GM23338 (cell line): Measurements from ENCODE around the gene SUSD1. TPM values are rescaled to one million over a fixed set of nuclear protein-coding genes. Genes with fewer than 3 reads are reported as not detected.

Source experiments
- ATAC-seq: fragments of 200-7000 bp; cut with Tn5 transposase; 3 replicates; pipeline ENCODE4 v1.9.1; 2020
- DNase-seq: peaks from one replicate; pipeline ENCODE4 v3.0.0-alpha.2; 2015; ENCODE audit warnings: low spot score
- H2AFZ ChIP-seq: fragments of 200-600 bp; sonication (generic); 2 replicates; pipeline ENCODE4 v1.8.0; 2016; ENCODE audit warnings: antibody characterized with exemption, mild to moderate bottlenecking, moderate library complexity
- H3F3A ChIP-seq: fragments of 200-600 bp; sonication (generic); replicated peaks from 2 replicates; pipeline ENCODE4 v1.8.0; 2017; ENCODE audit warnings: antibody characterized with exemption, mixed run types, low read depth
- H3K27ac ChIP-seq: fragments of 200-600 bp; sonication (generic); 2 replicates; pipeline ENCODE4 v1.6.1; 2016; ENCODE audit warnings: low read depth
- H3K27me3 ChIP-seq: fragments of 200-600 bp; sonication (generic); 2 replicates; pipeline ENCODE4 v1.8.0; 2016; ENCODE audit warnings: mild to moderate bottlenecking, mixed run types, moderate library complexity; ENCODE audit not compliant: insufficient read depth
- H3K36me3 ChIP-seq: fragments of 200-600 bp; sonication (generic); 2 replicates; pipeline ENCODE4 v1.8.0; 2016; ENCODE audit warnings: mild to moderate bottlenecking; ENCODE audit not compliant: insufficient read depth
- H3K4me1 ChIP-seq: fragments of 200-600 bp; sonication (generic); 2 replicates; pipeline ENCODE4 v1.8.0; 2016; ENCODE audit warnings: mild to moderate bottlenecking, moderate library complexity; ENCODE audit not compliant: insufficient read depth
- H3K4me2 ChIP-seq: fragments of 200-600 bp; sonication (generic); 2 replicates; pipeline ENCODE4 v1.7.1; 2017; ENCODE audit warnings: mixed run types
- H3K4me3 ChIP-seq: fragments of 200-600 bp; sonication (generic); 2 replicates; pipeline ENCODE4 v1.6.1; 2016; ENCODE audit warnings: mixed run types
- H3K79me2 ChIP-seq: fragments of 200-600 bp; sonication (generic); replicated peaks from 2 replicates; pipeline ENCODE4 v1.8.0; 2017; ENCODE audit warnings: mild to moderate bottlenecking; ENCODE audit not compliant: insufficient read depth
- H3K9me2 ChIP-seq: fragments of 200-600 bp; sonication (generic); 2 replicates; pipeline ENCODE4 v1.8.0; 2017; ENCODE audit not compliant: insufficient read depth
- H4K20me1 ChIP-seq: fragments of 200-600 bp; sonication (generic); replicated peaks from 2 replicates; pipeline ENCODE4 v1.8.0; 2017; ENCODE audit warnings: mild to moderate bottlenecking; ENCODE audit not compliant: insufficient read depth
- H3K27ac Mint-ChIP-seq: 2 replicates; pipeline ENCODE4 v1.8.0; 2020; ENCODE audit warnings: inconsistent platforms, mild to moderate bottlenecking, moderate library complexity, mixed read lengths
- H3K27me3 Mint-ChIP-seq: 3 replicates; pipeline ENCODE4 v1.8.0; 2022; ENCODE audit warnings: low read depth, mild to moderate bottlenecking, moderate library complexity, mixed read lengths, inconsistent platforms; ENCODE audit not compliant: insufficient read depth, poor library complexity
- H3K36me3 Mint-ChIP-seq: 3 replicates; pipeline ENCODE4 v1.8.0; 2021; ENCODE audit warnings: low read depth, mild to moderate bottlenecking, inconsistent platforms, moderate library complexity, mixed read lengths
- H3K4me1 Mint-ChIP-seq: 3 replicates; pipeline ENCODE4 v1.8.0; 2020; ENCODE audit warnings: mild to moderate bottlenecking, inconsistent platforms, mixed read lengths
- H3K4me3 Mint-ChIP-seq: 3 replicates; pipeline ENCODE4 v1.8.0; 2021; ENCODE audit warnings: moderate library complexity, mild to moderate bottlenecking, inconsistent platforms, mixed read lengths
- H3K9me3 Mint-ChIP-seq: 3 replicates; pipeline ENCODE4 v1.8.0; 2020; ENCODE audit warnings: moderate library complexity, mild to moderate bottlenecking, inconsistent platforms, mixed read lengths
- CTCF ChIP-seq, 2 experiments: fragments of 200-600 bp in 1 of 2; sonication (generic) in 1 of 2; conservative IDR thresholded peaks; 2 replicates each; pipeline versions ENCODE4 v1.5.1 to v1.6.1; 2016 to 2017; ENCODE audit warnings: antibody characterized with exemption in 2 of 2, low read depth in 2 of 2, mild to moderate bottlenecking in 2 of 2, moderate library complexity in 1 of 2
- ETS1 ChIP-seq: IDR thresholded peaks from 2 replicates; pipeline ENCODE4 v1.6.1; 2016; ENCODE audit warnings: antibody characterized with exemption
- EZH2 ChIP-seq: fragments of 200-600 bp; sonication (generic); IDR thresholded peaks from one replicate; pipeline ENCODE4 v1.8.0; 2017; ENCODE audit warnings: antibody characterized with exemption, mild to moderate bottlenecking, low read depth; ENCODE audit not compliant: unreplicated experiment
- EZH2phosphoT487 ChIP-seq: fragments of 200-600 bp; sonication (generic); IDR thresholded peaks from one replicate; pipeline ENCODE4 v1.8.1; 2018; ENCODE audit warnings: antibody characterized with exemption; ENCODE audit not compliant: unreplicated experiment
- NANOG ChIP-seq: IDR thresholded peaks from 2 replicates; pipeline ENCODE4 v1.6.1; 2016; ENCODE audit warnings: antibody characterized with exemption, borderline replicate concordance
- POLR2AphosphoS5 ChIP-seq: IDR thresholded peaks from 2 replicates; pipeline ENCODE4 v1.6.1; 2016; ENCODE audit warnings: antibody characterized with exemption, low read depth
- REST ChIP-seq: IDR thresholded peaks from one replicate; pipeline ENCODE4 v1.6.1; 2018; ENCODE audit warnings: antibody characterized with exemption; ENCODE audit not compliant: unreplicated experiment
- STAT1 ChIP-seq: IDR thresholded peaks from one replicate; pipeline ENCODE4 v1.6.1; 2016; ENCODE audit warnings: antibody characterized with exemption; ENCODE audit not compliant: unreplicated experiment
- ZNF114 ChIP-seq: fragments of 250-450 bp; sonication (Bioruptor Pico); IDR thresholded peaks from 2 replicates; pipeline ENCODE4 v1.5.0; 2020; ENCODE audit warnings: mild to moderate bottlenecking, moderate library complexity
- ZNF331 ChIP-seq: fragments of 250-450 bp; sonication (Bioruptor Pico); IDR thresholded peaks from 2 replicates; pipeline ENCODE4 v1.5.0; 2020; ENCODE audit warnings: low read depth, mild to moderate bottlenecking, moderate library complexity
- ZNF462 ChIP-seq: fragments of 250-450 bp; sonication (Bioruptor Pico); IDR thresholded peaks from 2 replicates; pipeline ENCODE4 v1.5.0; 2020; ENCODE audit warnings: mild to moderate bottlenecking, moderate library complexity
- polyA plus RNA-seq: library from polyadenylated mRNA; unstranded; fragments of >200 nt; fragmentation: Nextera tagmentation; extraction: Ambion mirVana; gene quantifications from 2 replicates; pipeline ENCODE4 v1.2.1, GENCODE V29; 2016
- total RNA-seq: library from RNA; depleted of rRNA; stranded (reverse); fragments of >200 nt; shearing (Covaris generic); gene quantifications from 2 replicates; pipeline ENCODE4 v1.2.3, GENCODE V29; 2014

SUSD1 gene
- total and polyA plus RNA-seq, 2 experiments from 2014 or later = 1.2 to 6.4 TPM

GRCh38 chr9:112110094-112110776 is 64.9 kb downstream of the SUSD1 start (continued):
- TF ChIP-seq CTCF (conservative IDR thresholded peaks at IDR 0.05; ENCODE audit: low read depth in 2 of 2) = no peak
- no peak for TF ChIP-seq ZNF114
- TF ChIP-seq POLR2AphosphoS5 = no peak
- no peak for TF ChIP-seq ZNF331 (CRISPR knock-in tag)
- no peak for TF ChIP-seq EZH2phosphoT487
- TF ChIP-seq STAT1 = no peak
- TF ChIP-seq NANOG = no peak

GRCh38 chr9:112104901-112105300 is 70.2 kb downstream of the SUSD1 start:
- Histone ChIP-seq H3K27ac (no peak overlapping the region), H4K20me1 (no peaks in the 10 kb centered on the region), H3K79me2 (no peaks in the 10 kb centered on the region), H3K4me2 (no peak overlapping the region), H3K36me3 (no peaks in the 10 kb centered on the region), H3F3A (no peaks in the 10 kb centered on the region), H3K4me3 (no peak overlapping the region), H3K27me3 (no peaks in the 10 kb centered on the region), H3K9me2 (0 out of 2 replicates have a peak, but pooled peaks cover under 1% of the 10 kb centered on the region), H2AFZ (no peak overlapping the region), H3K4me1 (no peaks in the 10 kb centered on the region)
- peaks cover 4% of the 10 kb centered on the region for H3K27me3 Mint-ChIP-seq
- H3K9me3 Mint-ChIP-seq = no peaks in the 10 kb centered on the region; the same call in 2 of the 3 replicates
- no peak overlapping the region for H3K4me3 Mint-ChIP-seq
- ATAC-seq (no peak), DNase-seq (no peak)
- H3K36me3 Mint-ChIP-seq = no peaks in the 10 kb centered on the region
- H3K27ac Mint-ChIP-seq = no peak overlapping the region
- no peaks in the 10 kb centered on the region for H3K4me1 Mint-ChIP-seq
- TF ChIP-seq ZNF462 (CRISPR knock-in tag) (no peak), EZH2phosphoT487 (no peak), POLR2AphosphoS5 (no peak), ZNF331 (CRISPR knock-in tag) (no peak), NANOG (no peak), EZH2 (no peak), REST (no peak), ETS1 (no peak)
